Measurements from ENCODE around the gene CEACAM20.

- TF ChIP-seq, protein P1, sequence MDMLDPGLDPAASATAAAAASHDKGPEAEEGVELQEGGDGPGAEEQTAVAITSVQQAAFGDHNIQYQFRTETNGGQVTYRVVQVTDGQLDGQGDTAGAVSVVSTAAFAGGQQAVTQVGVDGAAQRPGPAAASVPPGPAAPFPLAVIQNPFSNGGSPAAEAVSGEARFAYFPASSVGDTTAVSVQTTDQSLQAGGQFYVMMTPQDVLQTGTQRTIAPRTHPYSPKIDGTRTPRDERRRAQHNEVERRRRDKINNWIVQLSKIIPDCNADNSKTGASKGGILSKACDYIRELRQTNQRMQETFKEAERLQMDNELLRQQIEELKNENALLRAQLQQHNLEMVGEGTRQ (IDR thresholded peaks at IDR 0.05; ENCODE audit: borderline replicate concordance, low read depth, low read length) = no peak
- TF ChIP-seq, protein P2, sequence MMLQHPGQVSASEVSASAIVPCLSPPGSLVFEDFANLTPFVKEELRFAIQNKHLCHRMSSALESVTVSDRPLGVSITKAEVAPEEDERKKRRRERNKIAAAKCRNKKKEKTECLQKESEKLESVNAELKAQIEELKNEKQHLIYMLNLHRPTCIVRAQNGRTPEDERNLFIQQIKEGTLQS (IDR thresholded peaks at IDR 0.05; ENCODE audit: borderline replicate concordance, extremely low read depth, low read depth, low read length) = no peak
- TF ChIP-seq STAT1 (conservative IDR thresholded peaks at IDR 0.05) (no peak), ESRRA (IDR thresholded peaks at IDR 0.05; ENCODE audit: low read length) (no peak), POLR2AphosphoS5 (IDR thresholded peaks at IDR 0.05; ENCODE audit: low read length) (no peak), CEBPZ (IDR thresholded peaks at IDR 0.05; ENCODE audit: low read depth, low read length) (no peak), EZH2 (IDR thresholded peaks at IDR 0.05; ENCODE audit: borderline replicate concordance, control insufficient read depth, low read depth, low read length) (no peak), CEBPB (IDR thresholded peaks at IDR 0.05; ENCODE audit: borderline replicate concordance in 1 of 2, low read depth in 2 of 2, low read length in 2 of 2) (no peak), MAX (IDR thresholded peaks at IDR 0.05; ENCODE audit: low read depth, low read length) (no peak), RAD21 (IDR thresholded peaks at IDR 0.05; ENCODE audit: insufficient read depth, low read depth, low read length) (no peak), RBBP5 (conservative IDR thresholded peaks at IDR 0.05) (no peak)
These were observed 38.3 kb upstream of the CEACAM20 start for GRCh38 chr19:44567745-44568144.

Data from GM12878 (cell line).